ENCODE results near the gene HTT-AS.
A peak's percentile ranks its signal among the peaks of the same experiment; 100 is the strongest.

HTT-AS gene

DNA sequence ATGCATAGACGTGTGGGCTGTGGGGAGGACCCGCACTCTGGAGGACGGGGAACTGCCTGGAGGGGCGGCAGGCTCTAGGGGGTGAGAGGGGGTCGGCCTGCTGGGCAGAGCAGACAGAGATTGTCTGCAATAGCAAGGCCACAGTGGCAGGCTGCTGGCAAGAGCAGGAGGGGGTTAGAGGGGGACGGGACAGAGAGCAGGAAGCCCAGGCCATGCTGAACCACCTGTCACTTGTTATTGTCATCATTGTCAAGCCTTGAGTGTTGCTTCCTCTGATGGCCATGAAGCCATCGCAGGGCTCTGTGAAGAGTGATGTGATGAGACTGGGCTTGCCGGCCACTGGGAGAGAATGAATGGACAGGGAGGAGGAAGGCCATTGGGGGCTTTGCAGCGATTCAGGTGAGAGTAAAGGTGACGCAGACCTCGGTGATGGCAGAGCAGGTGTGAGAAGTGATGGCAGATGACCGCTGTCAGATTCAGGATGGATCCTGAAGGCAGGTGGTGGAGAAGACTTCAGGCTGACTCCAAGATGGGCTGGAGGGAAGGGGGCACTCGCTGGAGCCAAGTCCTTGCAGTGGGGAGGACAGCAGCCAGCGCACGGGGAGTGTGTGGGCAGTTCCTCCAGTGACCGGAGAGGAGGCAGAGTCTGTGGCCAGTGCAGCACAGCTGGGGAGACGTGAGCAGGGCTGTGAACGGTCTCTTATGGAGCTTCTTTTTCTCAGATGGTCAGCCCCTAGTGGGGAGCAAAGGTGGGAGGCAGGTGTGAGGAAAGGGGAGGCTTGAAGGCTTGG lies 43.6 kb downstream of the HTT-AS start:
- no peak for DNase-seq (ENCODE audit: low read depth)

DNA sequence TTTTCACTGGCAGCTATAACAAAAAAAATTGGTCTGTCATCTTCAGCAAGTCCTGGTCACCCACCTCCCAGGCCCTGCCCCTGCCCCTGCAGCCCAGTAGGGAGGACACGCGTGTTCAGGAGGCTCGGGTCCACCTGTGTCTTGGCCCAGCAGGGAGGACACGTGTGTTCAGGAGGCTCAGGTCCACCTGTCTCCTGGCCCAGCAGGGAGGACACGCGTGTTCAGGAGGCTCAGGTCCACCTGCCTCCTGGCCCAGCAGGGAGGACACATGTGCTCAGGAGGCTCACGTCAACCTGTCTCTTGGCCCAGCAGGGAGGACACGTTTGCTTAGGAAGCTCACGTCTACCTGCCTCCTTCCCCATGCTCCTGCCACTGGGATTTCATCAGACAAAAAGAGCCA lies 44.9 kb downstream of the HTT-AS start:
- no peak for DNase-seq (ENCODE audit: low read depth)

DNA sequence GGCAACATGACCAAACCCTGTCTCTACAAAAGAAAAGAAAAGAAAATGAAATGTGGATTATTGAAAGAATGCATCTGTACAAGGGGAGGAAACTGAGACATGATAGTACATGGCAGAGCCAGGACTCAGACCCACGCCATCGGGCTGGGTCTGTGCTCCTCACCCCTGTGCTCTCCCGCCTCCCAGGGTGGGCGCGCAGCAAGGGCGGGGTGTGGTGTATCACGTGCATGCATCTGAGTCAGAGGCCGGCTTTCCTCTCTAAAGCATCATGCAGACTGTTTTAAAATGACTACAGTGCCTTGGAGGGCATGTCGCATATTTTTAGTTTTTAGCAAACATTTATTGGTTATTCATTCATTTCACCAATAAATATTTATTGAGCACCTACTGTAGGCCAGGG lies 47.8 kb downstream of the HTT-AS start:
- DNase-seq (ENCODE audit: low read depth), result no peak

DNA sequence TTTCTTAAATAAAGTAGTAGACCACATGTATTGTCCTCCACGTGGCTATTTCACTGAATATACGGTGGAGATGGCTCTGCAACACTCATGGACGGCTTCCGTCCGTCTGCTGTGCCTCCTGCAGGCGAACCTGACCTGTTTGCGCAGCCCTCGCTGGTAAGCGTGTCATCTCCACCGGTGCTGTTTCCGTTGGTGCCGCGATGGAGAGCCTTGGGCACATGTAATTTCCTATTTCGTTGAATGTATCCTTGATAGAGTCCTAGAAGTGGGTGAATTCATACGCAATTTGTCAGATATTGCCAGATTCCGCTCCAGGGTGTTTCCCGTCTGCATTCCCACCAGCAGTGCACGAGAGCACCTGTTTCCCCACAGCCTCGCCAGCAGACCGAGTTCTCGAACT lies 48.5 kb downstream of the HTT-AS start:
- no peak for DNase-seq (ENCODE audit: low read depth)

DNA sequence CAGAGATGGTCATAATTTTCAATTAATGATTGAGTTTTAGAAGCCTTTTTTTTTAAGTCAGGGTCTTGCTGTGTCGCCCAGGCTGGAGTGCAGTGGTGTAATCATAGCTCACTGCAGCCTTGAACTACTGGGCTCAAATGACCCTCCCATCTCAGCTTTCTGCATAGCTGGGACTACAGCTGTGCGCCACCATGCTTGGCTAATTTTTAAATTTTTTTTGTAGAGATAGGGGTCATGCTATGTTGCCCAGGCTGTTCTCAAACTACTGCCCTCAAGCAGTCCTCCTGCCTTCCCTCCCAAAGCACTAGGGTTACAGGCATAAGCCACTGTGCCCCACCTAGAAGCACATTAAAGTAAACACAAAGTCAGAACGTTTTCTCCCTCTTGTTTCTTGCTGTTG lies 51.7 kb downstream of the HTT-AS start:
- DNase-seq (ENCODE audit: low read depth), result no peak

DNA sequence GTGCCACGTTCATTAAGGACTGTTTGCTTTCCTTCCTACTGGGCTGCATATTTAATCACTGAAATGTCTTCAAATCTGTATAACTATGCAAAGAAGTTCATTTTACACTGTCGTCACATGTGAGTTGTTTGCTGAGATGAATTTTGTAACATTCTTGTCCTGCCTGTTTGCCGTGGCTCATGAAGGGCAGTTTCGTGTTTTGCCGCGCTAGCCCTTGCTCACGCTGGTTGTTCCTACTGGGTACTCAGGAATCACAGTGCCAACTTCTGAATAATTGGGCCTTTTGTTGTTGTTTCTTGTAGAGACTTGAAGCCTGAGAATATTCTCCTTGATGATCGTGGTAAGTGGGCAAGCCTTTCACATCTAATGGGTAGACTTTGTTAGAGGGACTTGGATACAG lies 52.2 kb downstream of the HTT-AS start:
- DNase-seq (ENCODE audit: low read depth), result no peak

DNA sequence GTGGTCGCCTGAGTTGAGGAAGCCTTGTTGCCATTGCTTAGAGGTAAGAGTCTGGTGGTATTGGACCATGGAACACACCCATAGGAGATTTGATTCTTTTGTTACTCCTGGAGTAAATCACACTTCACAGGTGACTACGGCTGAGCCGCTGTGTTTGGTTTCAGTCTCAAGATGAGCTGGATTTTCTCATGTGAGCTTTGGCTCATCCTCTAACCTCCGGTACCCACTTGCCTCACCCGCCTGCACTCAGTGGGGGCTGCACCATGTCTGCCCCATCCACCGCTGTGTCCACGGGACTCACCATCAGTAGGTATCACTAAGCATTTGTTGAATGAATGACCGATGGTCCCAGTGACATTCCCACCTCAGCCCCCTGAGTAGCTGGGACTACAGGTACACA lies 52.7 kb downstream of the HTT-AS start:
- no peak for DNase-seq (ENCODE audit: low read depth)

DNA sequence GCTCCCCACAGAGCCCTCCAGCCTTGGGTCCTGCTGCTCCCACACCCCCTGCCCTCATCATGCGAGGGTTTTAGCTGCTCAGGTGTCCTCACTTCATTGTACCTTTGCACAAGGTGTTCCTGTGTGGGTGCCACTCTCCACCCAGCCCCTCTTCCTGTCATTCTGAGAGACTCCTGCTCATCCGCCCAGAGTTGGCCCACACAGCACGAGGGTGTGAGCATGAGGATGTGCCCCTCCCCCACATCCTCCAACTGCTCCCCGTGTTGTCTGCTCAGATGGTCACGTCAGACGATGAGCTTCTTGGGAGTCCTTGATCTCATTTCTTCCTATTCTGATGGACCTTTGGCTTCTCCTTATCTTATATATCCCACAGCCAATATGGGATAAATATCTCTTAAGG lies 53.2 kb downstream of the HTT-AS start:
- no peak for DNase-seq (ENCODE audit: low read depth)

DNA sequence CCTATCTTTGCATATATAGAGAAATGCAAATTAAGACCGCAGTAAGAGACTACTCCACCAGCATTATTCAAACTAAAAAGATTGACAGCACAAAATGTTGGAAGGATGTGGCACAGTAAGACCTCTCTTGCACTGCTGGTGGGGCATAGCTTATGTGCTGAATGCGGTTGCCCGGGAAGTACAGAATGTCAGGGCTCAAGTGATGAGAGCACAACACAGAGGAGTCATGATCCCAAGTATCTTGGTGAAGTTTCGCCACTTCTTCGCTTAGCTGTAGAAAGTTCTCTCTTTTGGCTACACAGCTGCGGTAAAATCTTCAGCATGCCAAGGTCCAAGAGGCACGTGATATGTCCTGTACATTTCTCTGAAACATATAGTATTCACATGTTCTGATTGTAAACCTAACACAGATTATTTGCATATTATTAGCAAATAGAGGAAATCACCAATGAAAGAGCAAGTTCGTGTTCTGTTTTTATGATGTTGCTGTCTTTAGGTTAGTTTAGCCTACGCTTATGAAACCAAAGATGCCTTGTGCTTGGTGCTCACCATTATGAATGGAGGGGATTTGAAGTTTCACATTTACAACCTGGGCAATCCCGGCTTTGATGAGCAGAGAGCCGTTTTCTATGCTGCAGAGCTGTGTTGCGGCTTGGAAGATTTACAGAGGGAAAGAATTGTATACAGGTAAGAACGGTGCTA lies 55.0 kb downstream of the HTT-AS start:
- DNase-seq (ENCODE audit: low read depth), result no peak

DNA sequence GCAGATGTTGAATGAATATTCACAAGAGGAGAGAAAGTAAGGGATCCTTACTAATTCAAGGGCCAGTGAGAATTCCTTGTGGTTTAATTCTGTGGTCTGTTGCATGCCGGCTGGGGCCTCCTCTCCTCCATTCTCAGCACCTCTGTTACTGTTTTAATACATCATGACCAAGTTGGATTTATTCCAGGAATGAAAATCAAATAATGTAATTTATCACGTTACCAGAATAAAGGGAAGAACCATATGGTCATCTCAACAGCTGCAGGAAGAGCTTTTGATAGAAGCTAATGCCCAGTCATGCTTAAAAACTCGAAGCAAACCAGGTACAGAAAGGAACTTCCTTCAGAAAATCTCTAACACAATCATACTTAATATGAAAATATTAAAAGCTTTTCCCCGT lies 56.8 kb downstream of the HTT-AS start:
- DNase-seq (ENCODE audit: low read depth), result peak; percentile 38

DNA sequence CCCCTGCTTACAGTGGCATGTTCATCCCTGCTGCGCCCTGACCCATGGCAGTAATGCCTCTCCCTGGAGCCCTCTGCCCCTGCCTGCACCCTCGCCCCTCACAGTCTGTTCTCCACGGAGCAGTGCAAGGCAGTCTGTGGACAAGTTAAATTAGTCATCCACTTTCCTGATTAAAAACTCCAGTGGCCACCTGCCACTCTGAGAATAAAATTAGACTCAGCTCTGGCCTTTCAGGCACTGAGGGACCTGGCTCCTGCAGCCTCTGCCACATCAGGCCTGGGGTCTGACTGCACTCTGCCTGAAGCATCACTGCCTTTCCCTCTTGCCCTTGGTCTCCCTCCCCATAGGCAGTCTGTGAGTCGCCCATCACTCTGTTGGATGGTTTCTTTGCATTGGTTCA lies 57.4 kb downstream of the HTT-AS start:
- DNase-seq (ENCODE audit: low read depth), result no peak

DNA sequence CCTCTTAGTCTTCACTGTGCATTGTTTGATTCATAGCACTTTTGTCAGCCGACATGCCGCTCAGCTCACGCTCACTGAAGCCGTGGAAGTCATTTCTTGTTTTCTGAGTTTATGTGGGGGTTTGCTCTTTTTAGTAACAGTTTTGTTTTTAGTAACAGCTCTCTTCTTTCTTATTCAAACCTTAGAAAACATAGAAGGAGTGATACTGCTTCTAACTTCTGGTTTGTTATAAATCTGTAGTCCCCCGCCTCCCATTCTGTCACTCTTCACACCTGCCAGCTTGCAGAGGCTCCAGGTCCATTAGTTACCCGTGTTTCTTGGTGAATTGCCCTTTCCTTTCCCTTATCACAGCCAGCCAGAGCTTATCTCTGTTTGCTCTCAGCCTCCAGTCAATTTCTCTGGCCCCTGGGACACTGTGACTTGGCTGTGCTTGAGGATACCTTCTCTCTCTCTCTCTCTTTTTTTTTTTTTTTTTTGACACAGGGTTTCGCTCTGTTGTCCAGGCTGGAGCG lies 60.4 kb downstream of the HTT-AS start:
- no peak for DNase-seq (ENCODE audit: low read depth)

All from amniotic epithelial cell (primary cell).